NCI-H226 (cell line): ENCODE data around the gene ZNF514.
"Not testable (repeated sequence)": the region's sequence is repeated elsewhere in the genome, so short reads cannot be mapped to it uniquely, and the experiment has no call there.

Source experiments
- DNase-seq: peaks from one replicate; pipeline ENCODE4 v3.0.0-alpha.2; 2015

The ZNF514 gene

GRCh38 chr2:95121407-95122196 lies 38.0 kb downstream of the ZNF514 start, which contains the start of gene MRPS5:
MRPS5 (minus strand) TSS chr2:95121808; CDS start chr2:95121791, 17 bp downstream.
- peak; percentile 57 for DNase-seq

DNA sequence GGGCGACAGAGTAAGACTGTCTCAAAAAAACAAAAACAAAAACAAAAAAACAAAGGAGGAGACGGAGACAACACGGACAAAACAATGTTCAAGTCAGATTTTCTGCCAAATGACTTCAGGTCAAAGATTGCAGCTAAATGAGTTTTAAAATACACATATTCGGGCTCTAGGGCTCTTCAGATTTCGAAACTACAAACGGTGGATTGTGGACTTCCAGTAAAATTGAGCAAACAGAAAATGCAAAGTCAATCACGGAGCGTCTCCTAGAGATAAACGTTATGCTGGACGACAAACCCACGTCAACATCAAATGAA lies 38.6 kb downstream of the ZNF514 start:
- no peak for DNase-seq

- peak; percentile 39 for DNase-seq
Measured at GRCh38 chr2:95115418-95115817, 44.2 kb downstream of the ZNF514 start.

GRCh38 chr2:95113464-95113863 lies 46.2 kb downstream of the ZNF514 start:
- no peak for DNase-seq

GRCh38 chr2:95110395-95110794 lies 49.3 kb downstream of the ZNF514 start:
- DNase-seq: no peak

DNA sequence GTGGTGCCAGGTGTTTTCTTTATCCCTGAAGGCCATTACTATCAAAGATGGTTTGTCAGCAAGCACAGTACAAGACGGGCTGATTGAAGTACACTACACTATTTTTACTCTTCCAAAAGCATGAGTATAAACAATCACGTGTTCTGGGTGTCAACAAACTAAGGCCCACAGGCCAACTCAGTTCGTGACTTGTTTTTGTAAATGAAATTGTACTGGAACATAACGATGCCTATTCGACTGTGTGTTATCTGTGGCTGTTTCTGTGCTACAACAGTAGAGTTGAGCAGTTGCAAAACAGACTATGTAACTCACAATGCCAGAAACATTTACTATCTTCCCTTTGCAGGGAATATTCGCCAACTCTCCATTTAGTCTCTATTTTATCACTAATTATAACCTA lies 50.4 kb downstream of the ZNF514 start:
- DNase-seq: no peak

GRCh38 chr2:95106081-95106480 lies 53.6 kb downstream of the ZNF514 start:
- no peak for DNase-seq

DNA sequence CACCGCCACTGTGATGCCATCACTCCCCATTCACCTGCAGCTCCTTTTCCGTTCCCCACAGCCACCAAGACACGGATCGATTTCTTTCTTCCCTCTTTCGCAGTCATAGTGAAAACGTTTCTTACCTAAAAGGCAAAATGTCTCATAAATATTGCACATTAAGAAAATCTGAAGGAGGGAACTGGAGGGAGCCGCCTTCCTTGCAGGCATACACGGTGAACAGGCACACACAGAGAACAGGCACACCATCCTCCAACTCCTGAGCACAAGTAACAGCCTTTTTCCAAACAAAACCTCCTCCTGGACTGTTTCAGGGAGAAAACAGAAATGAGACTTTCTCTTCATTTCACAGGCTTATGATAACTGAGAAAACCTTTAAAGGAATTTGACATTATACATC lies 55.0 kb downstream of the ZNF514 start:
- no peak for DNase-seq

- no peak for DNase-seq
Measured at GRCh38 chr2:95099910-95100309, 59.7 kb downstream of the ZNF514 start.

DNA sequence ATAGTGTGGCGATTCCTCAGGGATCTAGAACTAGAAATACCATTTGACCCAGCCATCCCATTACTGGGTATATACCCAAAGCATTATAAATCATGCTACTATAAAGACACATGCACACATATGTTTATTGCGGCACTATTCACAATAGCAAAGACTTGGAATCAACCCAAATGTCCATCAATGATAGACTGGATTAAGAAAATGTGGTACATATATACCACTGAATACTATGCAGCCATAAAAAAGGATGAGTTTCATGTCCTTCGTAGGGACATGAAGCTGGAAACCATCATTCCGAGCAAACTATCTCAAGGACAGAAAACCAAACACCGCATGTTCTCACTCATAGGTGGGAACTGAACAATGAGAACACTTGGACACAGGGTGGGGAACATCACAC lies 61.4 kb downstream of the ZNF514 start:
- DNase-seq: not testable (repeated sequence)
